Stimulated activated CD4-positive, alpha-beta T cell treated with anti-CD3 and anti-CD28 coated beads, Interleukin-2, amount 100 ng/mL, for 48 hours (primary cell): ENCODE data around the gene DAAM1.

ENCODE experiments used
- DNase-seq, 2 donors: peaks; one replicate each; pipeline ENCODE4 v3.0.0-alpha.2; 2020

Gene DAAM1

DNA sequence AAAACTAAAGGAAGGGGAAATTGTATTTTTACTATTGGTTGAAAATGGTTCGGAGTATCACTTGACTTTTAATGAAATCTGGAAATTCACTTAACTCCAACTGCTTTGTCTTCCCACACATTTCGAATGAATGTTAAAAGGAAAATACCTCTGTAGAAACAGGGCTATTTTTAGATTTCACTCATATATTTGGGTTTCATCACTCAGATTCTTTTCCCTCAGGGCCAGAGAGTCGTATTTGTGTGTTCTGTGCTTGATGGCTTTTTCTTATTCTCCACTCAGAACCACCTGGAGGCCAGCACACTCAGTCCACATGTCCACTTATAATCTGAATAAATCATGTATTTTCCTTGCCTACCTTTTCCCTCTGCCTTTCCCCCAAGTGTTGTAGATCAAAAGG lies 40.0 kb downstream of the DAAM1 start:
- no peak for DNase-seq

DNA sequence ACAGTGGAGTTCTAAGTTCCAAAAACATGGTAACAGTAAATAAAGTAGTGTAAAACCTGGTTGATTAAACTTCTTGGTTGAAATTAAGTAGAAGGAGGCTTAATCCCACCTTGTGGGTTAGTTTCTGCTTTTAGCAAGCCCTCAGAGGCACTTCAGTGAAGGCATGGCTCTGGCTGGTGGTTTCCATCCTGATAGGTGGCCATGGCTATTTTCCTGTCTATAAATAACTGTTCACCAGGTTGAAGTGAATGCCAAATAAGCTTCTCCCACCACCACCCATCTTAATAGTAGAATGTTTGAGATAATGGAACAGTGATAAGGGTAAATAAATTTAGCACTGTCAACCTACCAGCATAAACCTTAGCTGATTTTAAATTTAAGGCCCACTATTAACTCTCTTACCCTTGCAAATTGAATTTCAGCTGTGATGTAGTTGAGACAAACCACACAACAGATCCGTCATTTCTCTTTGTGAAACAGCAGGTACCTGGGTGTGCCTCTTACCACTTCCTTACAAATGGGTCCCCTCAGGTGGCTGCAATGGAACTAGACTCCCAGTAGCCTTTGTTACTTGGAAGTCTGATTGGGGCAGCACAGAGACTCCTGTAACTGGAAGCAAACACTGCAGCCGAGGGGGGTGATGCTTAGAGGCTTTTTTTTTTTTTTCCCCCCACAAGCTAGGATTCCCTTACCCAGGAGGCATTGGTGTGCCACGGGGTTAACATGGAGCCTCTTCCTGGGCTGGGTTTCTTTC lies 41.4 kb downstream of the DAAM1 start:
- DNase-seq: no peak

DNA sequence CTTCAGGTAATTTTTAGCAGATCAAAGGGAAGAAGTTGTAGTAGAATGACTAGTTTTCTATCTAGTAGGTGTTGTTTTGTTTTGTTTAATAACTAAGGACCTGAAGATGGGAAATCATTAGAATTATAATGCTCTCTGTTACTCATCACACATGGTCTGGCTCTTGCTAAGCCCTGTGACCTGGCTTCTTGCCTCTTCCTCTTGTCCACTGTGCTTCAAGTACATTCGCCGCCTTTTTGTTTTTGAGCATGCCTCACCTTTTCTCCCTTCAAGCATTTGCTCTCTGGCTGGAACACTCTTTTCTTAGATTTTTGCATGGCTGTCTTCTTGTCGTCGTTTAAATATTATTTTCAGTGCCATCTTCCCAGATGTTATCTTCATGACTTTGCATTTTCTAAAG lies 47.7 kb downstream of the DAAM1 start:
- DNase-seq: no peak

DNA sequence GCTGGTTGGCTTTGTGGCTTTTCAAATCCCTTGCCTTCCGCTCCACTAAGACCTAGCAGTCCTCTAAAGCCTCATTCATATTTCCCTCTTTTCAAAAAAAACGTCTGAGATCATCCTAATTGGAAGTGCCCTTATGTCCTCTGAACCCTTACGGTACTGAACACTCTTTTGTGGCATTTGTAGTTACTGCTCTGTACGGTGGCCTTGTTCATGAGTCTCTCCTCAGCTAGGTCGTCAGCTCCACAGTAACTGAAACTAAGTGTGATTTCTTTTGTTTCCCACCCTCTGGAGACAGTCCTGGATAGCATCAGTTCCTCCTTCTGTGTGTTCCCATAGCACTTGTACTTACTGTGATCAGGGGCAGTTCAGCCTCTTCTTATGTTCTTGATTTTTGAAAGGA lies 49.7 kb downstream of the DAAM1 start:
- no peak for DNase-seq

DNA sequence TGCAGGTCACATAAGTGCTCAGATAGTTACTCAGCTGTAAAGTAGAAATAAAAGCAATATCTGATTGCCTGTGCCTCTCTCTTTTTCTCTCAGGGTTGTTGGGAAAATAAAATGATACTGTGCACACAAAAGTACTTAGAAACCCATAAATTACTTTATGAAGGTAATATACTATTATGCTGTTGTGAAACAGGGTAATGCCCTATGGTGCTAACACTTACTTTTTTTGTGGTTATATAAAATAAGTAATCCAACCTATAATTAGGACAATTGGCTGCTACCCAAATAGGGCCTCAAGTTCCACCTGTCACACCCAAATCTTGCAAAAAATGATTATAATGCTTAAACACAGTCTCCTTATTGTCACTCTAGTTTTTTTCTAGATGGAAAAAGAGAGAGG lies 50.6 kb downstream of the DAAM1 start:
- DNase-seq: no peak

DNA sequence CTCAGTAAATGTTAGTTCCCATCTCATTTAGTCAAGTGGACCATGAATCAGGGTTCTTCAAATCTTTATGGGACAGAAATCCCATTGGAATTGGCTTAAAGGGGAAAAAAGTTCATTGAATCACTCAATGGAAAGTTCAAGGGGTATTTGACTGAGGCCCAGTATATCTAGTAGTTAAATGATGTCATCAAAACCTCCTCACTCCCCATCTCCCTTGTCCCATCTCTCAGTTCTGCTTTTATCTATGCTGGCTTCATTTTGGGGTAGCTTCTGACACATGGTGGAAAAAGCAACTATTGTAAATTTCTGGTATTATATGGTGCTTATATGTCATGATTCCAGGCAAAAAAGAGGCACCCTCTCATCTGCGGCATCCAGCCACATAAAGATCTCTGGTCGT lies 51.9 kb downstream of the DAAM1 start:
- DNase-seq: no peak

DNA sequence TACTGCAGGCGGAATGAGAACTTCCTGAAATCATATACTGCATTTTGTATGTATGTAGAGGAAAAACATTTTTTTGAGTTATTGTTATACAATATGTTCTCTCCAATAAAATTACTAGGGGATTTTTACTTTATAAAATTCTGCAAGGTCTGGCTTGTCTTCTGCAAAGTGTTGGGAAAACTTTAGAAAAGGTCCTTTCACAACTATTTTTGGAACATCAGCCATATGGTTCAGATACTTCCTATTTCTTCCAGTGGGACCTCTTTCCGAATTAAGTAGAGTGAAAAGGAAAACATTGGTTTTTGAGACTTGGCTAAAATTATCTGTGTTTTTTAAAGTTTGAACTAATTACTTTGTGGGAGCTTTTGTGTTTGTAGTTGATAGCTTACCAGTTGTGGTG lies 52.7 kb downstream of the DAAM1 start:
- no peak for DNase-seq

DNA sequence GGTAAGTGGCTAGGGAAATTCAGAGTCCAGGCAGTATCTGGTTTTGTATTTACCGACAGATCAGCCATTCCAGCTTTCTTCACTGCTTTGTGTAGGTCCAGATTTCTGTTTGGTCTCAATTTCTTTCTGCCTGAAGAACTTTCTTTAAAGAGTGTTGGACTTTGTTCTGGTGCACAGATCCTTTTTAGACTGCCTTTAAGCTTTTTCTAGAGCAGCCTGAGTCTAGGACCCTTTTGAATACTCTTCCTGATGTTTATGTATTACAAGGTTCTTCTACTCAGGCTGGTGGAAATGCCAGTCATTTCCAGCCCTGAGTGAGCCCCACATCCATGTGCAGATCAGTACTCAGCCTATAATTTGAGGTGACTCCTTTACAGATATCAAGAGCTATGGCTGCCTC lies 54.7 kb downstream of the DAAM1 start:
- no peak for DNase-seq

DNA sequence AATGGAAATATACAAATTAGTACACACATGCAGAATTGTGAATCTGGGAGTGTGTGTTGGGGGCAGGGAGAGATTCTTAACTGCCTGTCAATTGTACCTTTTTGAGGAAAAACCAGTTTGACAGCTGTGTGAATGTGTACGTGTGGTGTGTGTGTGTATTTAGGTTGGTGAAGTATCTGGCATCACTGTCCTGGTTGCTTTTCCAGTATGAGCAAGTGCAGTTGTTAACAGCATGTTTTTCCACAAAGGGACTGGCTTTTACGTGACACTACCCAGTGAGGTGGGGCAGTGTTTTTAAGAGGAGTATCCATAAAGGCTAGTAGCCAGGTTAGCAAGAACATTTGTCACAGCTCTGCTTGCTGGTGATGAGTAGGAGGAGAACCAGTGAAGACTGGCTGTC lies 56.1 kb downstream of the DAAM1 start:
- DNase-seq: no peak

DNA sequence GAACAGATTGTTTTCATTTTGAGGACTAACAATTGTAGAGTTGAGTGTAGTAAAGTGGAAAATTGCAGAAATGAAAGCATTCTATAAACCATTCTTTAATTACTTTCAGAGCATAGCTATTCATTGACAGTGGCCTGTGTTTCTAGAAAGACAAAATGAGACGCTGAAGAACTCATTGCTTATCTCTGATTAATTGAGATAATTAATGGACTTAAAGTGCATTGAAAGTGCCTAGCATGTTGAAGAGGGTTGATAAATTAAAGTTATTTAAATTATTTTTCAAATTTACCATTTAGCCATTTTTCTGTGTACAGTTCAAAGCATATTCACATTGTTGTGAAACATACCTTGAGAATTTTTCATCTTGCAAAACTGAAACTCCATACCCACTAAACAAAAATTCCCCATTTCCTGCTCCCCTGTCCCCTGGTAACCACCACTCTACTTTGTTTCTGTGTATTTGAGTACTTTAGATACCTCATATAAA lies 57.4 kb downstream of the DAAM1 start:
- no peak for DNase-seq

DNA sequence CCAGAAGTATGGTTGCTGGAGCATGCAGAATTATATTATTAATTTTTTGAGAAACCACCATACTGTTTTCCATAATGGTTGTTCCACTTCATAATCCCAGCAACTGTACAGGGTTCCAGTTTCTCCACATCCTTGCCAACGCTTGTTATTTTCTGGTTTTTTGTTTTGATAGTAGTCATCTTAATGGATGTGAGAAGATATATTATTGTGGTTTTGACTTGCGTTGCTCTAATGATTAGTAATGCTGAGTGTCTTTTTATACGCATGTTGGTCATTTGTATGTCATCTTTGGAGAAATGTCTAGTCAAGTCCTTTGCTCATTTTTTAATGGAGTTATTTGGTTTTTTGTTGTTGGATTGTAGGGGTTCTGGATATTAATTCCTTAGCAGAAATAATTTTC lies 58.1 kb downstream of the DAAM1 start:
- no peak for DNase-seq

DNA sequence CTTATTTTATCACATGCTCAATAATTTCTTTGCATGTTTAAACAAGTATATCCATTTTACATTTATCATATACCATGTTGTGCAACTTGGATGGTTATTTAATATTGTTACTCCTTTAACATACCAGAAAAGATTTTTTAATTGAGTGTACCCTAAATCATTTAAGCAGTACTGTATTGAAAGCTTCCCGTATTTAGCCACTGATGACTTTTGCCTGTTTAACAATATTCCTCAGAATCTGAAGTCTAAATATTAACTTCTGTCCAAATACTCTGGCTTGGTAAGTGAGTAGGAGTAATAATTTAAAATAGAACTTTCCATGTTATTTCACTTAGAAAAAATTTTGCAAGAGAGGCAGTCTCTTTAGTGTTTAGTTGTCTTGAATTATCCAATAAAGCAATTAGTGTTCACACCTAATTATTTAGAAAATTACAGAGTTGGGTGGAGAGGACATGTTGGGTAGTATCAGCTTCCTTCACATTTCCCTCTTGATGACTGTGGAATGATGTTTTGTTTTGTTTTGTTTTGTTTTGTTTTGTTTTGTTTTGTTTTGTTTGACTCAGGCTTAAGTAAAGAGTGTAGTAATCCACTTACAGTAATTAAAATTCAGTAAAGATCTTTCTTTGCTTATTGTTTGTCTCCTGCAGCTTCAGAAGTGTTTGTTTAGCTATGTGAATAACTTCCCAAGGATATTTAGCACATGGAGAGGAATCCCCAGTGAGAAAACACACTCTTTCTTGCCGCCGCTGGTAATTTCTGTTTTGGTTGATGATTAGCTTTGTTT lies 59.5 kb downstream of the DAAM1 start:
- no peak for DNase-seq

DNA sequence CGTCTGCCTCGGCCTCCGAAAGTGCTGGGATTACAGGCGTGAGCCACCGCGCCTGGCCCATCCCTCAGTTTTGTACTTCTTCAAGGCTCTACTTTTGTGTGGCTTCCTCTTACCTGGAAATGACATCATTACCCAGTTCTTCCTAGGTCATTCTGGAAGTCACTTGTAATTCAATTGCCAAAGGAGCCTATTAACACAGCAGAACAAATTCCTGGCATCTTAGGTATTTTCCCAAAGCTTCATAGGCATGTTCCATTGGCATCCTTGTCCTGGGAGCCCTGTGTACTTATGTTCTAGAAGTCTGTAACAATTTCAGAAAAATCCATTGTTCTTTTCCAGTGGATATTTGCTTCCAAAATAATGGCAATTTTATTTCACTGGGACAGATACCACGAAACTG lies 60.6 kb downstream of the DAAM1 start:
- DNase-seq: no peak

DNA sequence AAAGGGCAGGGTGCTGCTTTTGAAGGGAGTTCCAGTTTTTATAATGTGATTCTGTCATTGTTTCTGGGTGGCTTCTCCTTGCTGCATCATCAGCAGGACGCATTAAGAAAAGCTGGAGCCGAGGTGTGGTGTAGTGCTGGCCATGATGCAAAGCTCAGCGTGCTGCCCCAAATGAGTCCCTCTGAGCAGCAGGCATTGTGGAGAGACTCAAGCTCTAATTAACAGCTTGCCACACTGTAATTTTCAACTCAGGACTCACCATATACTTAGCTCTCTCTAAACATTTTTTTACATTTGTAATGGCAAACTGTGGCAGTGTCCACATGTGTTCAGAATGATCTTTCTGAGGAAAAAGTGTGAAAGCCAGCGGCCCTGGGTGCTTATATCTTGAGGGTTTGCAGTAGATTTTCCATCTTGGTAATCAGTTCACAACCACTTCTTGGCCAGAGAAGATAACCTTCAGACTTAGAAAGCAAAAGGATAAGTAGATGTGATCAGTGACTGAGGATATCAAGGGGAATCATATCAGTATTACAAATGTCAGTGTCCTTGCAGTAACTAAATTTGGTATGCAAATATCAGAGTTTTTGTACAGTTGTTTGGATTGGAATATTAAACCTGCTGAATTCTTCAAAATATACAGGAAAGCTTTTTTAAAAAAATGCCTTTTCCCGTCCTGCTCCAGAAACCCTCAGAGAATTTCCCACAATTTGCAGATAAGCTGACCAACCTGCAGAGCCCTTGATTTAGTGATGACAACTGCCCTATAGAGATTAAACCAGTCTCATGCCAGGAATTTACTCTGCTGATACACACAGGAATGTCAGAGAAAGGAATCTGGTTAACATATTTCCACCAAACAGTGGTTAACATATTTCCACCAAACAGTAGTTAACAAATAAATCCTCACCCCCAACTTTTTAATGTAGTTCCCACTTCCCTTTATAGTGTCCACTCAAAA lies 63.6 kb downstream of the DAAM1 start:
- DNase-seq: no peak

DNA sequence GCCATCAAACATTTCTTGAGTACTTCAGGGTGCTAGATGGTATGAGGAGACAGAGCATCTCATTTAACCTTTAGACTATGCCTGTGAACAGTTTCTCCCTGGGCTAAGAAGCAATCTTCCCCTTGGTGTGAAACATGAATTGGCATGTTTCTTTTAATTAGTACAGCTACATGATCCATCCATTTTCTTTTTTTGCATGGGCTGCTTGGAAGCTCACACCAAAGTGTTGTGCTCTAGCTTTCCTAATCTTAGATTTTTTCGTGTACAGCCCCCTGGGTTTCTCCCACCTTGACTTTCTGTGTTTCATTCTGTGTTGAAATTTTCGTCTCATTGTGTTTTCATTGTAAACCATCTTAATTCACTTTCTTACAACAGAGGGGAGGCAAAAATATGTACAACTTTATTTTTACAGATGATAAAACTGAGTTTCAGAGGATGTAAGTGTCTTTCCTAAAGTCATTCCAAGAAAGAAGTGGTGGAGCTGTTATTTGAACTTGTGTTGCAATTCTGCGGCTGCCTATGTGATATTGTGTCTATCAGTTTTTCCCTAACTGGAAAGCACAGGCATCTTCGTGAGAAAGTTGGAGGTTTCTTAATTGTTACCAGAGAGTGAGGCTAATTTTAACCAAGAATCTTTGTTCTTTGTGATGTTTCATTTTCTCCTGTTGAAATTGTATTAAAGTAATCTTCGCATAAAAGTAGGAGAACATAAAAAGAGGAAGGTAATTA lies 64.5 kb downstream of the DAAM1 start:
- DNase-seq: no peak

DNA sequence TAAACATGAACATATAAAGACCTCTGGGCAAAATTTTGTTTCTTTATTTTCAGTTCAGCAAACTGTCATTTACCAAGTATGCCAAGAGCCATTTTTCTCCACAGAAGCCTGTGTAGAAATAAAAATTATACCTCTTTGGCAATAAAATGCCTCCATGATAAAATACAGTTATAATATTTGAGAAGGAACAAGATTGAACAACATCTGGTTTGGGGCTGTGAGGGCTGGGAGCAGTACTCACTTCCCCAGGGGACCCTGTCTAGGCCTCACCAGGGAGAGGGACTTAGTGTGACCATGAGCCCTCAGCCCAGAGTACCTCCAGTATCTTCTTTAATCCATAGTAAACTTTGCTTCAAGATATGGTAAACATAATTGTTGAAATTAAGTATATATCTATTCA lies 65.1 kb downstream of the DAAM1 start:
- DNase-seq: no peak

DNA sequence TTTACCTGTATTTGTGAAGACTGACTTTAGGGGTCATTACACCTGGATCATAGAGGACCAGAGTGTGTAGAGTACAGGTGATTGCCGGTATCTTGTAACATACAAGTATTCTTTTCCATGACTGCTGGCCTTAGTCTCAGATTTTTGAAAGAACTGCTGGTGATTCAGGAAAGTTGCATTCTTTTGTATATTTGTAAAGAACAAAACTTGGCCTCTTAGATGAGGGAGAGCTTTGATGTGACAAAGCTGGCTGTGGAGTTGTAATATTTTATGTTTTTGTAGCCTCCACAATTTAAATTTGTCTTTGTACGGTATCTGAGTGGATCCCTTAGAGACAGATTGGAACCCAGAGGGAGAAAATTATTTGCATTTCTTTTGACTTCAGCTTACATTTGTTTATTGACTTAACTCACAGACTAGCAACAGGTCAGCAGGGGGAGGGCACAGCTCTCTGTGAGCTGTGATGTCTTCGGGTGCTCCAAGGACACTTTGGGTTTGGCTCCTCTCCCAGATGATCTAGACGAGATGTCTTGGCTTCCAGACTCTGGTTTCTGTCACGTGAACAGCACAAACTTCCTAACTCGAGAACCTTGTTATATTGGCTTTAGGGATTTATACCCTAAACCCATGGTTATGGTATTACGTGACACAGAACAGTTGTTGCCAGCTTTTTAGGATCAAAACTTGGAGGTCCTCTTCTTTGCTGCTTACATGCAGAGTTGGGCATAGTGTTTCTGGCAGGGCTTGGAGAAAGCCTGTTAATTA lies 65.9 kb downstream of the DAAM1 start:
- DNase-seq: no peak

DNA sequence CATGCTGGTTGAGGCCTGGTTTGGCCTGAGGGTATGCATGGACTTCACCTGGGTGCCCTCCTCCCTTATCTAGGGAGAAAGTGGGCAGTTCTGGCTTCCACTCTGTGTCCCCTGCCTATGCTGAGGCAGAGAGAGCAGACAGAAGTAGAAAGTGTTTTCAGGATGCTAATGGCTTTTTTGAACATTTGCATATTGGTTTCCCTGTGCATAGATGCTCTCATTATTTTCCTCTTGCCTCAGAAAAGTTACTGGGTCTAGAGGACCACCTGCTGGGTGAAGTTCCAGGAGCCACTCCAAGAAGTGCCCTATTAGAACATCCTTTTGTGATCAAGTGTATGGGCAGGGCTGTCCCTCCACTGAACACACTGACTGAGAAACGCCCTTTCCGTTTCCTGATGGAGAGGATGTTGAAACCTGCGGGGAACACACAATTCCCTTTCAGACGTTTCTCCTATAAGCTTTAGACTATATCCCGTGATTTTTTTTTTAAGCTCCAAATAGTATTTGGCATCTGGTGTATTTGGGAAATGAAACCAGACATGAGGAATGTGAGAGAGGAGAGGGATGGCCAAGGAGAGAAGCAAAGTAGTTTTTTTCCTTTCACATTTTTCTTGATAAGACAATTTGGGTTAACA lies 66.6 kb downstream of the DAAM1 start:
- DNase-seq: no peak

DNA sequence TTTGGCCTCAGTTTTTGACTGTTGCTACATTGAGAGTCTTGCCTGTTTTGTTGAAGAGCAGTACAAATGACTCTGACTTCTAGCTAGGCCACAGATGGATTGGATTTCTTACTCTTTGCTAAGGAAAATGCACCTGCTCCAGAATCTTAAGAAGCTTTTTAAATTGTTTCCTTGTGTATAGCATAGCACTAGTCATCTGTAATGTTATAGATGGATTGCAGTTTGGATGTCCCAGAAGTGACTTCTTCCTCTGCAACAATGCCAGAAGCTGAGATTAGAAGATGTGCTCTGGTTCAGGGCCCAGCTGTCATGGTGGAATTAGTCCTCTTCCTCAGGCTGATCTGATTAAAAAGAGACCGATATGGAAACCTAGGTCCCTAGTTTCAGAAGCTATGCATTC lies 67.9 kb downstream of the DAAM1 start:
- no peak for DNase-seq

DNA sequence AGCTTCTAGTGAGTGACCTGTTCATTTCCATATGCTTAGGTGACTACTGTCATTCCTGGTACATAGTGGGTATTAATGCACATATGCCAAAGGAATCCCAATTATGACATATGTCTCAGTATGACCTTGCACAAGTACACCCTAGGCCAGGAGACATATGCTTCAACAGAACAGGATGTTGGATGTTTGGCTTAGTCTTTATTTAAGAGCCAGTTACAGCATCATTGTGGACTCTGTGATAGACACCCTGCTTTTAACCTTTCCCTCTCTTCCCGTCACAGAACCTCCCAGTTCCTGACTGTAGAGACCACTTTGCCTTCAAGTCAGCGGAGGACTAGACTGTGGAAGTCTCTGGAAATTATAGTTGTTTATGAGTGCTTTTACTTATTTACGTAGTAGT lies 72.9 kb downstream of the DAAM1 start:
- DNase-seq: no peak

DNA sequence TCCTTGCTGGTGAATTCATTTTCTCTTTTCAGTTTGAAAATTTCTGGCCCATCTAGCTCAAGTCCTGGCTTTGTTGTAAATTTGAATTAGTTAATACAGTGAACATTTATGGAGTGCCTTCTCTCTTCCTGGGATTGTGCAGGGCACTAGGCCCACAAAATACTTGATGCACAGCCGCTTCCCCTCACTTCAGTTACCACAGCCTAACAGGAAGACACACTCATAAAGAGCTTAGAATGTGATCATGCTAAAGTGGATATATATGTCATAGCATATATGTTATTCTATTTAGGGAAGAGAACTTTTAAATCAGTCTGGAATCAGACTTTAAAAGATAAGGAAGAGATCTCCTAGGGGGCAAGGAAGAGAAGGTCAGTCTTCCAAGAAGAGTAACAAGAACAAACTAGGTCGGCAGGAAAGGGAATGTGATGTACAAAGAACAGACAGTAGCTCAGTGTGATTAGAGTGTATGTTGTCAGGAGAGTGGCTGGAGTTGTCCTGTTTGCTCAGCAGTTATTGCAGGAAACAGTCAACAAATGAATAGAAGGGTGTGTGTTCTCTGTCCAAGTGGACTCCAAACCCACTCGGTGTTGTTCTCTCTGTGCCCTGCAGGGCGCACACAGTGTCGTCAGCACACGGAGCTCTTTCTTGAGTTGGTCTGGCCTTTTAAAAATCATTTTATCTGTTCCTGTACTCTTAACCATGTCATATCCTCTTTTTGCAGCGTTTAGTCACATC lies 74.4 kb downstream of the DAAM1 start:
- DNase-seq: no peak
